ENCODE data around the gene SEZ6L. TPM values are rescaled to one million over a fixed set of nuclear protein-coding genes. Genes with fewer than 3 reads are reported as not detected.

Gene SEZ6L
- total and polyA plus RNA-seq, 10 of the 15 experiments (the other 5 are each of a cell fraction or from before 2014, with no cell fraction given): not detected

- H3K36me3 ChIP-seq (ENCODE audit: control insufficient read depth in 2 of 2, insufficient read depth in 2 of 2, low read length in 1 of 2): no peaks in the 10 kb centered on the region
- H3K9me3 ChIP-seq (replicated peaks; ENCODE audit: control insufficient read depth, insufficient read depth, low read length): no peaks in the 10 kb centered on the region
- no peaks in the 10 kb centered on the region for H4K20me1 ChIP-seq (ENCODE audit: control insufficient read depth, insufficient read depth)
- WGBS (ENCODE audit: insufficient coverage, insufficient replicate concordance, low lambda C conversion rate, missing lambda C conversion rate): 41% methylated on average over 4 of the region's 4 CpGs
- no peak overlapping the region for H3K4me3 ChIP-seq
- no peak overlapping the region for H3K4me2 ChIP-seq (ENCODE audit: control insufficient read depth, insufficient read depth)
- intact Hi-C loops (cut with micrococcal nuclease; ENCODE audit: unreplicated experiment): no loop called here
- FAIRE-seq (no peak), ATAC-seq (no peak), DNase-seq (ENCODE audit: low read depth, low spot score) (no peak)
- ChIA-PET POLR2A (no interaction called here), SMC1A (ENCODE audit: uncharacterized antibody, unreplicated experiment) (interaction anchor here (1.1 kb wide), 1 partner anchor 11 kb away, joined by 4 read pairs; no protein-coding TSS in a partner anchor), RAD21 (ENCODE audit: unreplicated experiment) (no interaction called here), CTCF (interaction anchor here (1.0 kb wide), 1 partner anchor 9 kb away, joined by 3 read pairs; no protein-coding TSS in a partner anchor)
- H3K9ac ChIP-seq (ENCODE audit: control insufficient read depth, insufficient read depth, low read length): no peak overlapping the region
- no peaks in the 10 kb centered on the region for H3K4me1 ChIP-seq (ENCODE audit: control insufficient read depth, insufficient read depth, low read length)
- no TSS peak for BruUV-seq (replicated peaks)
- H3K27me3 ChIP-seq (replicated peaks in 1 of 2; ENCODE audit: control insufficient read depth in 2 of 2, insufficient read depth in 2 of 2, low read length in 1 of 2): no peaks in the 10 kb centered on the region; a peak in 1 of 4 replicates
- in situ Hi-C loops (cut with MboI): no loop called here
- no peak overlapping the region for H2AFZ ChIP-seq (ENCODE audit: control insufficient read depth, low read depth, low read length)
- no peak overlapping the region for H3K27ac ChIP-seq (ENCODE audit: control insufficient read depth, insufficient read depth)
- H3K79me2 ChIP-seq (ENCODE audit: control insufficient read depth, insufficient read depth, low read length): no peaks in the 10 kb centered on the region
- TF ChIP-seq ZBTB11 (CRISPR knock-in tag; IDR thresholded peaks at IDR 0.05): no peak
- no peak for TF ChIP-seq MEF2A (IDR thresholded peaks at IDR 0.05; ENCODE audit: insufficient read depth, low read depth, low read length)
- TF ChIP-seq SMAD1 (IDR thresholded peaks at IDR 0.05; ENCODE audit: low read depth, partially characterized antibody): no peak
- no peak for TF ChIP-seq ZBTB4 (CRISPR knock-in tag; IDR thresholded peaks at IDR 0.05)
- no peak for TF ChIP-seq BACH1 (IDR thresholded peaks at IDR 0.05; ENCODE audit: borderline replicate concordance)
- no peak for TF ChIP-seq MEF2B (IDR thresholded peaks at IDR 0.05; ENCODE audit: partially characterized antibody, poor library complexity, severe bottlenecking)
- no peak for TF ChIP-seq MYC (IDR thresholded peaks at IDR 0.05; ENCODE audit: insufficient read depth, insufficient read length, insufficient replicate concordance, low read length, severe bottlenecking)
- TF ChIP-seq CBX5 (IDR thresholded peaks at IDR 0.05; ENCODE audit: low read depth): no peak
- TF ChIP-seq HSF1 (IDR thresholded peaks at IDR 0.05; ENCODE audit: low read depth, low read length): no peak
- TF ChIP-seq MYB (IDR thresholded peaks at IDR 0.05; ENCODE audit: borderline replicate concordance, low read depth, low read length): no peak
- TF ChIP-seq CREM (IDR thresholded peaks at IDR 0.05; ENCODE audit: low read depth): no peak
These were observed 45.2 kb downstream of the SEZ6L start for GRCh38 chr22:26214466-26214865.
